Activated naive CD8-positive, alpha-beta T cell treated with anti-CD3 and anti-CD28 coated beads for 36 hours (primary cell): ENCODE results near the gene ZNF593. TPM values are rescaled to one million over a fixed set of nuclear protein-coding genes. Genes with fewer than 3 reads are reported as not detected.
A peak's percentile ranks its signal among the peaks of the same experiment; 100 is the strongest.

ENCODE experiments used
- DNase-seq: peaks from one replicate; pipeline ENCODE4 v3.0.0; 2021
- H3K27ac Mint-ChIP-seq: one replicate; pipeline ENCODE4 v1.8.0; 2022; ENCODE audit warnings: mild to moderate bottlenecking, moderate library complexity, mixed read lengths
- H3K27me3 Mint-ChIP-seq: one replicate; pipeline ENCODE4 v1.8.0; 2022; ENCODE audit warnings: mild to moderate bottlenecking, mixed read lengths
- H3K36me3 Mint-ChIP-seq: one replicate; pipeline ENCODE4 v1.8.0; 2021; ENCODE audit warnings: mild to moderate bottlenecking, mixed read lengths
- H3K4me1 Mint-ChIP-seq: one replicate; pipeline ENCODE4 v1.8.0; 2021; ENCODE audit warnings: mixed read lengths
- H3K4me3 Mint-ChIP-seq: one replicate; pipeline ENCODE4 v1.8.0; 2022; ENCODE audit warnings: mild to moderate bottlenecking, moderate library complexity, mixed read lengths
- H3K9me3 Mint-ChIP-seq: one replicate; pipeline ENCODE4 v1.8.0; 2022; ENCODE audit warnings: mixed read lengths
- total RNA-seq, 2 experiments: library from RNA; stranded (reverse); gene quantifications; one replicate each; pipeline ENCODE4 v1.2.3, GENCODE V29; 2021

The ZNF593 gene
- total RNA-seq, 2 experiments from 2014 or later = 90.8 to 93.3 TPM

DNA sequence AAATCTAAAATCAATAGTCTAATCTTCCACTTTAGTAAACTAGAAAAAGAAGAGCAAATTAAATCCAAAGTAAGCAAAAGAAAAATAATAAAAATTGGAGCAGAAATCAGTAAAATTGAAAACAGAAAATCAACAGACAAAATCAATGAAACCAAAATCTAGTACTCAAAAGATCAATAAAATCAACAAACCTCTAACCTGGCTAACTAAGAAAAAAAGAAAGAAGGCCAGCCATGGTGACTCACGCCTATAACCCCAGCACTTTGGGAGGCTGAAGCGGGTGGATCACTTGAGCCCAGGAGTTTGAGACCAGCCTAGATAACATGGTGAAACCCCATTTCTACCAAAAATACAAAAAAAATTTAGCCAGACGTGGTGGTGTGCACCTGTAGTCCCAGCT lies 35.2 kb upstream of the ZNF593 start:
- no peak overlapping the region for H3K4me3 Mint-ChIP-seq
- no peaks in the 10 kb centered on the region for H3K36me3 Mint-ChIP-seq
- no peaks in the 10 kb centered on the region for H3K9me3 Mint-ChIP-seq

DNA sequence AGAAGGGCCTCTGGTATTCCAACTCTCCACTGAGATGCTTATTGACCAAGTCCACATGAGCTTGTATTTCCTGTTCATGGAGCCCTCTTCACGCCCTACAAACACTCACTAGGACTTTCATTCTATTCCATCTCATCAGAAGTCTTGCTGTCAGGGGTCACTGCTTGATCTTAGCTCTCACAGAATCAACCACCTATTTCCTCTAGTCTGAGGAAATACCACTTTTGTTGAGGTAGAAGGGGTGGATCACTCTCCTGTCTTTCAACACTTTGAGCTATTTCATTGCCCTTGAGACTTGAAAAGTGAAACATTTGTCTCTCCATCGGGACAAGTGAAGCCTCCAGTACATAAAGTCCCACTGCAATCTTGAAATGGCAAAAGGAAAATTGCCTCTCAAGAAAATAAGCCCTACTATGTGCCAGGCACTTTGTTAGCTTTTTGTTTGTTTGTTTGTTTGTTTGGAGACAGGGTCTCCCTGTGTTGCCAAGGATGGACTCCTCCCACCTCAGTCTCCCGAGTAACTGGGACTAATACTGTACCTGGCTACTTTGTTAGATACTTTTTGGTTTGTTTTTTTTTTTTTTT lies 30.6 kb upstream of the ZNF593 start:
- Mint-ChIP-seq H3K27ac (peak overlapping the region; percentile 17), H3K27me3 (no peaks in the 10 kb centered on the region), H3K36me3 (no peaks in the 10 kb centered on the region), H3K9me3 (no peaks in the 10 kb centered on the region), H3K4me1 (peaks cover 12% of the 10 kb centered on the region), H3K4me3 (no peak overlapping the region)
- no peak for DNase-seq

More for the DNA sequence above, 35.2 kb upstream of the ZNF593 start:
- no peak for DNase-seq
- peaks cover 12% of the 10 kb centered on the region for H3K4me1 Mint-ChIP-seq
- no peaks in the 10 kb centered on the region for H3K27me3 Mint-ChIP-seq
- H3K27ac Mint-ChIP-seq = no peak overlapping the region

DNA sequence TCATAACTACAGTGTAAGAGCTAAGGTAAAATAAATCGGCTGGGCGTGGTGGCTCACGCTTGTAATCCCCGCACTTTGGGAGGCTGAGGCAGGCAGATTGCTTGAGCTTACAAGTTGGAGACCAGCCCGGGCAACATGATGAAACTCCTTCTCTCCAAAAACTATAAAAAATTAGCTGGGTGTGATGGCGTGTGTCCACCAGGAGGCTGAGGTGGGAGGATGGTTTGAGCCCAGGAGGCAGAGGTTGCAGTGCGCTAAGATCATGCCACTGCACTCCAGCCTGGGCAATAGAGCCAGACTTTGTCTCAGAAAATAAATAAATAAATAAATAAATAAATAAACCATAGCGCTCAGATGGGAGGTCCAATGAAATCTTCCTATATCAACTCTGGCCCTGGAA lies 27.5 kb upstream of the ZNF593 start:
- Mint-ChIP-seq H3K9me3 (no peaks in the 10 kb centered on the region), H3K27ac (no peak overlapping the region), H3K4me1 (peaks cover 16% of the 10 kb centered on the region), H3K27me3 (no peaks in the 10 kb centered on the region), H3K36me3 (no peaks in the 10 kb centered on the region), H3K4me3 (no peak overlapping the region)
- no peak for DNase-seq

DNA sequence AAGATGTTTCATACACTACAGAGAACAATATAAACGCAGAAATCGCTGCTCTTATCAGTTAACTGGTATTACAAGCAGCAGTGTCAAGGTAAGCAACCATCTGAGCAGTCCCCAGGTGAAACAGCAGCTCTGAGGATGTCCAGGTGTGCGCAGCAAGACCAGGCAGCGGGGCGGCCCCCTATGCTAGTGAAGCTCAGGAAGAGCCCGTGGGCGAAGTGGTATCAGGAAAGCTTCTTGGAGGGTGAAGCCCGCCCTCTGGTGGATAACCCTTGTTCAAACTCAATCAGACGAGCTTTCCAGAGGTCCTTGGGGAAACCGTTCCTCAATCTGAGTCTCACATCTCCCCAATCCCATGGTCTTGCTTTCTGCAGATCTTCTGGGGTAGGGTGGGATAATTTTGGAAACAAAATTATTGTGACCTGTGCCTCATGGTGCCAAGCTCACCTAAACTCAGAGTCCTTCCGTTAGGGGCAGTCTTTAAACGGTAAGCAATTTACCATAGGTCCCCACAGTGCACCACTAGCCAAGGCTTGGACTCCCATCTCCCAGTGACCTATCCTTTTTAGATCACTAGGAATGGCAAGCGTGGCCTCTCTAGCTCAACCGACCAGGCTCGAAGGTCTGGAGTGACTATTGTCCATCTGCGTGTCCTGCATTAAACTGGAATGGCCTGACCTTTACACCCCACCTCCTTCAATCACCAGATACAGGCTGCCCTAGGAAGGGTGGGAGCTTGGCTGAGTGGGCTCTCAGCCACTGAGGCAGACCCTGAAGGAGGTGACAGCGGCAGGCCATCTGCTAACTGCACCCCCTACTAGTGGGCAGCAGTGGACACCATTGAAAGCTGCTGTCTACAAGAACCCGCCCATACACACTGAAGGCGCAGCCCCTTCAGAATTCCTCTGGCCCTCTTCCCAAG lies 24.4 kb upstream of the ZNF593 start:
- H3K4me3 Mint-ChIP-seq = no peak overlapping the region
- H3K27ac Mint-ChIP-seq = no peak overlapping the region
- no peaks in the 10 kb centered on the region for H3K9me3 Mint-ChIP-seq
- DNase-seq = peak; percentile 63
- no peaks in the 10 kb centered on the region for H3K27me3 Mint-ChIP-seq
- no peaks in the 10 kb centered on the region for H3K36me3 Mint-ChIP-seq
- H3K4me1 Mint-ChIP-seq = peaks cover 3% of the 10 kb centered on the region

DNA sequence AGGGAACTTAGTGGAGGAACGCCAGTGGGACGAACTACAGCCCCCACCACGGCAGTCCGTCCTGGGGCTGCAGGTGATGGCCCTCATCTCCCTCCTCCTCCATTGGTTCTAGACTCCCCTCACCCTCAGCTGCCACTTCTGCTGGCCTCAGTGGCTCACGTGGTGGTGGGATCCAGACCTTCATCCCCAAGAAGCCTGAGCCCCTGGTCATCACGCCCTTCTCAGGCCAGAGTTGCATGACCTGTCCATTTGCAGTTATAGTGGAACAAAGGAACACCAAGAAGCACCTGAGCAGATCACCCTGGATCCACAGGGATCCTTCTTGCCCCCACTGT lies 23.8 kb upstream of the ZNF593 start:
- H3K4me3 Mint-ChIP-seq = no peak overlapping the region
- H3K9me3 Mint-ChIP-seq = no peaks in the 10 kb centered on the region
- no peaks in the 10 kb centered on the region for H3K27me3 Mint-ChIP-seq
- peaks cover 3% of the 10 kb centered on the region for H3K4me1 Mint-ChIP-seq
- DNase-seq = no peak
- H3K36me3 Mint-ChIP-seq = no peaks in the 10 kb centered on the region
- H3K27ac Mint-ChIP-seq = no peak overlapping the region

DNA sequence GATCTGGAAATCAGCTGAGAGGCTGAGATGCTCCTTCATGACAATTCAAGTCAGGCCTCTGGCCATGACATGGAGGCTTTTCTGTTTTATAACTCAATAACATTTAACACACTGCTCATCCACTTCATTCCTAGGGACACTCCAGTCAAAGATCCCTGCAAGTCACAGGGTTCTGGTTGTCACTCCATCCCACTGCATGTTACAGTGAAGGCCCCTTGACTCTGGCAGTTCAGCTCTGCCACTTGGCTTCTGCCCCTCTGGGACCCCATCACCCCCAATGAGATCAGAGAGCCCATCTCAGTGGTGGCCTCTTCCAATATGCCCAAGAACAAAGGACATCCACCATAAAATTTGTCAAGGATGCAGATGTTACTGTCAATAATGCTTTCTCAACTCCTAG lies 20.8 kb upstream of the ZNF593 start:
- Mint-ChIP-seq H3K27ac (no peak overlapping the region), H3K4me1 (peaks cover 3% of the 10 kb centered on the region), H3K27me3 (peaks cover 3% of the 10 kb centered on the region), H3K4me3 (no peak overlapping the region), H3K9me3 (no peaks in the 10 kb centered on the region), H3K36me3 (no peaks in the 10 kb centered on the region)
- no peak for DNase-seq

DNA sequence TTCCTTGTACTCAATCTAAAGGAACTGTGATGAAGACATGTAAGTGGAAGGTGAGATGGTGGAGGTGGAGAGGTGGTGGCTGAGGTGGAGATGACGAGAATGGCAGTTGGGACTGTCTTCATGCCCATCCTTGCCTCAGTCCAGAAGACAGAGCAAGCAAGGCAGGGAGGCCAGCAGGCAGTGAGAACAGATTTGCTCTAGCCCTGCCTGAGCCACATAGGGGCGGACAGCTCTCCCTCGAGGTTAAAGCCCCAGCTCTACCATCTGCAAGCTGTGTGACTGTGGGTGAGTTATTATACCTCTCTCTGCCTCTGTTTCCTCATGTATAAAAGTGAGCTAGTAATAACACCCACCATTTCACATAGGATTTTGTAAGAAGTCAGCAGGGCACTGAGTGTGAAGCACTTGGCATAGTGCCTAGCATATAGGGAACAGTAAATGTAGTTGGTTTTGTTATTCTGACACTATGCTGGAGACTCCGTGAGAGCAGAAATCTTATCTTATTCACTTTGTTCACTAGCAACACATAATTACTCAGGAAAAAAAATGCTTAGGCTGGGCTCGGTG lies 15.7 kb upstream of the ZNF593 start:
- no peak for DNase-seq
- H3K4me1 Mint-ChIP-seq = no peaks in the 10 kb centered on the region
- no peak overlapping the region for H3K4me3 Mint-ChIP-seq
- H3K27me3 Mint-ChIP-seq = peaks cover 35% of the 10 kb centered on the region
- H3K27ac Mint-ChIP-seq = no peak overlapping the region
- no peaks in the 10 kb centered on the region for H3K9me3 Mint-ChIP-seq
- no peaks in the 10 kb centered on the region for H3K36me3 Mint-ChIP-seq

DNA sequence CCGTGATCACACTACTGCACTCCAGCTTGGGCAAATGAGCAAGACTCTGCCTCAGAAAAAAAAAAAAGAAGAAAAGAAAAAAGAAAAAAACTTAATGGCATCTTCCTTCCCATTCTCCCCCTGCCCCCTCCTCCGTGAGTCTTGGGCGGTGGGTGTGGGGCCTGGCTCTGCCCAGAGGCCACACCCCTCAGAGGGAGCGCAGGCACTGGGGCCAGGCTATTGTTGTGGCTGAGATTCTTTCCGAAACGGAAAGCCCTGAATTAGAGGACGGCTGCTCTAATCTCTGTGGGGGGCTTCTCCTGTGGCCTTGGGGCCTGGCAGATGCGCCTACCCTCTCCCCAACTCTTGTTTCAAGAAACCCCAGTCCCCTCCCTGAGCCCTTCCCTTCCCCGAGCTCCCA lies 15.0 kb upstream of the ZNF593 start:
- Mint-ChIP-seq H3K27me3 (peaks cover 39% of the 10 kb centered on the region), H3K36me3 (no peaks in the 10 kb centered on the region), H3K27ac (no peak overlapping the region), H3K9me3 (no peaks in the 10 kb centered on the region), H3K4me1 (no peaks in the 10 kb centered on the region), H3K4me3 (no peak overlapping the region)
- DNase-seq = no peak

DNA sequence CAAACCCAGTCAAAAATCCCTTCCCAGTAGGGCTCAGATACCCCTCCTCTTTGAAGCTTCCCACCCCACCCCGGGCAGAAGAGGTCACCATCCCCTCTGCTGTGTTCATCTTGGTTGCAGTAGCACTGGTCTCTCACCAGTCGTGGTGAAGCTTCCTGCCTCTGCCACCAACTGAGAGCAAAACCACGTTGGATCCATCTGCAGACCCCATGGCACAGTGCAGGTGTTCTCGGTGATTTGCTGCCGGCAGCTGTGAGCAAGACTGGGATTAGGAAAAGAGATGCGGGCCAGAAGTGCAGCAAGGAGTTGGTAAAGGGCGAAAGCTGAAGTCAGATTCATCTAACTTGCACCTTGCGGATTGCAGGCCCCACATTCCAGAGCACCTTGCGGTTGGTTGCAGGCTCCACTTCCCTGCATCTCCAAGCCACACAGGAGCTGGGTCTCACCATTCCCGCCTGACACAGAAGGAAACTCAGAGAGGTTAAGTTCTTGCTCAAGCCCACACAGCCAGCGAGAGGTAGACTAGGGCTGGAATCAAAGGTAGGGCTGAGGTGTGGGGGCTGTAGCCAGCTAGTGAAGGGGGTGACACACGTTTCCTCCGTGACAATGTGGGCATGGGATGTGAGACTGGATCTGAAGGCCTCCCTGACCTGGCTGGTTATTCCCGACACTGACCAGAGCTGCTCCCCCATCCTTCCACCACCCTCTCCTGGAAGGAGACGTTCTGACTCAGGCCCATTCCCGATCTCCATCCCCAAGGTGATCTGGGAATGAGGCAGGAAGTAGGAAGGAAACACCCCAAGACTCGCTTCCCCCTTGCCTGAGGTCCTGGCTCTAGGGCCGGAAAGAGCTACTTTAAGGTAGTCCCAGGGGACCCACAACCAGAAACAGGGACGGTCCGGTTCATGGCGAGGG lies 14.1 kb upstream of the ZNF593 start:
- H3K9me3 Mint-ChIP-seq = no peaks in the 10 kb centered on the region
- H3K27me3 Mint-ChIP-seq = peaks cover 41% of the 10 kb centered on the region
- no peak for DNase-seq
- H3K36me3 Mint-ChIP-seq = no peaks in the 10 kb centered on the region
- H3K4me3 Mint-ChIP-seq = no peak overlapping the region
- no peaks in the 10 kb centered on the region for H3K4me1 Mint-ChIP-seq
- no peak overlapping the region for H3K27ac Mint-ChIP-seq

DNA sequence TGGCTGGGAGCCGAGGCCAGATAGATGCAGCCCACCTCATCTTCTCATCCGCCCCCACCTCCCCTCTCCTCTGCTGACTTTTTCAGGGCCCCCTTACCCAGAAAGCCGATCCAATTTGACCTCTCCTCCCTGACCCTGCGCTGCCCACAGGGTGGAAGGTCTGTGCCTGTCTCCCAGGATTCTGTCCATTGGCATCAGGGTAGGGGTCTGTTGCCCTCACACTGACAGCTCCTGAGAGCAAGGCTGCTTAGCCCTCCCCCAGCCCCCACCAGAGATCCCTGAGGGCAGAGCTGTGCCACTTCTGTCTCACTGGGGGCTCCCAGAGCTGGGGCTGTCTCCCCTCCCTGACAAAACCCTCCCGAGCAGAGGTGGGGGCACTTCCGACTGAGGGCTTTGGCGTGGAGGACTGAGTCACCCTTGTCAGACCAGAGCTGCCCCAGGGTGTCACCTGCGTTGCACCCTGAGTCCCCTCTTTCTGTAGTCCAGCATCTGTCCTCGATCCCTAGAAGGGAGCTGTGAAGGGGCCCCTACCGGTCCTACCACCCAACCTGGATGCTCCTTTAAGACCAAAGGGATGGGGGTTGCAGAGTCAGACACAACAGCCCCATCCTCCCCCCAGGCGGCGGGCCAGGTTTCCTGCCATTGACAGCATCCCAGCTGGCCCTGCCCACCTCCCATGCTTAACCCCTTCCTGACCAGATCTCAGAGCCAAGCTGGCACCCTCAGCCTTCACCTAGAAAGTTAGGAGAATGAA lies 13.2 kb upstream of the ZNF593 start:
- peaks cover 48% of the 10 kb centered on the region for H3K27me3 Mint-ChIP-seq
- no peak overlapping the region for H3K4me3 Mint-ChIP-seq
- H3K9me3 Mint-ChIP-seq = no peaks in the 10 kb centered on the region
- no peaks in the 10 kb centered on the region for H3K4me1 Mint-ChIP-seq
- H3K36me3 Mint-ChIP-seq = no peaks in the 10 kb centered on the region
- DNase-seq = no peak
- H3K27ac Mint-ChIP-seq = no peak overlapping the region

DNA sequence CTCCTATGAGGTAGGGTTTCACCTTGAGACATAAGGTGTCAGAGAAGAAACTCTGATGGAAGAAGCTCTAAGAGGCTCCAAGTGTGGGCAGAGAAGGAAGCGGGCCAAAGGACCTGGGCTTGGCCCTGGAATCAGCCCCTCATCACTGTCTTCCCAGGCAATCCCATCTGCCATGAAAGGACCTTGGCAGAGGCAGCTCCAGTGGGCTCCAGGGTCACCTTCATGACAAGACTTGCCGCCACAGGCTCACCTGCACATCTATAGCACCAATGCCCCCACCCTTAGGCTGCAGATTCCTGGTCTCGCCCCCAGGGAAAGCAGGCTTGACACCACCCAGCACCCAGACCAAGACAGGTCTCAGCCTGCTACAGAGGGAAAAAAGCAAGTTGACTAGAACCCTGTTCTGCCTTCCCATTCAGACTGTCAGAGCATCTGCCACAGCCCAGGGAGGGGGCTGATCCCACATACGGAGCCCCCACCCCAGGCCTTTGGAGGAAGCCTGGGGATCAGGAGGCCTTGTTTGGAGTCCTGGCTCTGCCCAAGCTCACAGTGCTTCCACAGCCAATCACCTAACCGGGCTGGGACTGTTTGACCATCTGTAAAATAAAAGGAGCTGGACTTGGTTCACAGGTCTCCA lies 11.3 kb upstream of the ZNF593 start:
- peaks cover 4% of the 10 kb centered on the region for H3K4me1 Mint-ChIP-seq
- peaks cover 57% of the 10 kb centered on the region for H3K27me3 Mint-ChIP-seq
- no peak for DNase-seq
- no peaks in the 10 kb centered on the region for H3K9me3 Mint-ChIP-seq
- no peak overlapping the region for H3K27ac Mint-ChIP-seq
- no peak overlapping the region for H3K4me3 Mint-ChIP-seq
- no peaks in the 10 kb centered on the region for H3K36me3 Mint-ChIP-seq

DNA sequence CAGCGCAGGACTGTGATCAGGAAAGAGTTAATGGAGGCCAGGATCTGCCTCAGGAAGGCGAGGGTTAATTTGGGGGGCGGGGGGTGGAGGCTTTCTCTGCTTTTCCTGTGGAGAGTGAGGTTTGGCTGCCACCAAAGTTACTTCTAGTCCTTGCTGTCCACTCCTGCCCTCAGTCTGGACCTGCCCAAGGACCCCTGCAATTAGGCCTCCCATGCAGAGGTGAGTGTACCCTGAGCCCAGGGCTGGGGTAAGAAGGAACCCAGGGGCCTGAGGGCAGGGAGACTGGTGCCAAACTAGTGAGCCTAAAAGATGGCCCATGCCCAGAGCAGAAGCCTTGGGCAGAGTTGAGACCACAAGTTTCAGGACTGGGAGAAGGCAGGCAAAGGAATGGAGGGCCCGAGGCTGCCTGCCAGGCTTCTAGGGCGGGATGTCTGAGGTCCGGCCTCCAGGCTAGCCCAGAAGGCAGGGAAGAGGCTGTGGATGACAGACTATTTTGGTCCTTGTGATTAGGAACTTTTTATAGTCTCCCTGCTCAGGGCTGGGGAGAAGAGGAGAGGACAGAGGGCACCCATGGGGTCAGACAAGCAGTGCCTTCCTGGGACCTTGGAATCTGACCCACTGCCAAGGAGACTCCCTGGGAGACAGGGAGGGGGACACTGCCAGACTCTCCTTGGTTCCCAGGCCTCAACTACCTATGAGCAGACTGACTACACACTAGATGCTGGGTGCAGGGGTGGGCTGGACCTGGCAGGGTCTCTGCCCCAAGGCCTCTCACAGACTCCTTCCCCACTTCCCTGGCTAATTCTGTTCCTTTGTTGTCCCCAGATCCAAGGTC lies 10.6 kb upstream of the ZNF593 start, which contains the start of gene FAM110D:
FAM110D (plus strand) TSS at position 172 of the 835 bp plus-strand sequence. CDS start 2,213 bp downstream, outside the sequence.
- Mint-ChIP-seq H3K9me3 (no peaks in the 10 kb centered on the region), H3K27ac (no peak within 1 kb of the TSS), H3K4me3 (no peak within 1 kb of the TSS), H3K4me1 (peaks cover 8% of the 10 kb centered on the region), H3K27me3 (peaks cover 58% of the 10 kb centered on the region), H3K36me3 (no peaks in the 10 kb centered on the region)
- no peak for DNase-seq

DNA sequence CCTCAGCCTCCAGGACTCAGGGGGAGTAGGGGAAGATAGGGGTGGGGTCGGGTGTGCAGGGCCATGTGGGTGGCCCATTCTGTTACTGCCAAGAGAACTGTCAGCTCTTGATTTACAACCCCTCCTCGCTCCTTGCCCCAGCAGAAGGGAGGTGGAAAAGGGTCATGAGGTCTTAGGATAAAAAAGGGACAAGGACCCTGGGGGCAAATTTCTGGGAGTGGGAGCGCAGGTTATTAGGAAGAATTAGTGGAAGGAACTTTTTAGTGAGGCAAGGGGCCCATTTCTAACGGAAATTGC lies 10.0 kb upstream of the ZNF593 start:
- H3K9me3 Mint-ChIP-seq = no peaks in the 10 kb centered on the region
- no peaks in the 10 kb centered on the region for H3K36me3 Mint-ChIP-seq
- H3K4me3 Mint-ChIP-seq = no peak overlapping the region
- no peak for DNase-seq
- no peak overlapping the region for H3K27ac Mint-ChIP-seq
- peaks cover 10% of the 10 kb centered on the region for H3K4me1 Mint-ChIP-seq
- peaks cover 59% of the 10 kb centered on the region for H3K27me3 Mint-ChIP-seq
